Memory B cell (primary cell): Measurements from ENCODE around the gene ARL15.

Source experiments
- ATAC-seq: fragments of 150-1000 bp; cut with Tn5 transposase; 2 replicates; pipeline ENCODE4 v1.10.0; 2021; ENCODE audit warnings: low read depth, mild to moderate bottlenecking, moderate library complexity
- DNase-seq, 2 donors: peaks; one replicate each; pipeline ENCODE4 v3.0.0; 2022; ENCODE audit warnings: low spot score in 2 of 2
- H3K27ac Mint-ChIP-seq: one replicate; pipeline ENCODE4 v1.8.0; 2022; ENCODE audit warnings: mild to moderate bottlenecking, moderate library complexity, mixed read lengths
- H3K27me3 Mint-ChIP-seq: one replicate; pipeline ENCODE4 v1.8.0; 2022; ENCODE audit warnings: mixed read lengths
- H3K36me3 Mint-ChIP-seq: one replicate; pipeline ENCODE4 v1.8.0; 2022; ENCODE audit warnings: mild to moderate bottlenecking, mixed read lengths
- H3K4me1 Mint-ChIP-seq: one replicate; pipeline ENCODE4 v1.8.0; 2022; ENCODE audit warnings: mixed read lengths
- H3K4me3 Mint-ChIP-seq: one replicate; pipeline ENCODE4 v1.8.0; 2022; ENCODE audit warnings: mild to moderate bottlenecking, moderate library complexity, mixed read lengths
- H3K9me3 Mint-ChIP-seq: one replicate; pipeline ENCODE4 v1.8.0; 2022; ENCODE audit warnings: mixed read lengths

Gene ARL15

GRCh38 chr5:54285686-54286085 lies 24.7 kb downstream of the ARL15 start:
- Mint-ChIP-seq H3K4me3 (no peak overlapping the region), H3K36me3 (peaks cover 18% of the 10 kb centered on the region), H3K4me1 (peaks cover 13% of the 10 kb centered on the region), H3K27me3 (no peaks in the 10 kb centered on the region), H3K27ac (no peak overlapping the region), H3K9me3 (peaks cover 4% of the 10 kb centered on the region)
- DNase-seq (no peak), ATAC-seq (no peak)

- no peak for DNase-seq
- H3K27me3 Mint-ChIP-seq = no peaks in the 10 kb centered on the region
- H3K27ac Mint-ChIP-seq = no peak overlapping the region
- H3K4me3 Mint-ChIP-seq = no peak overlapping the region
- ATAC-seq = no peak
- peaks cover 7% of the 10 kb centered on the region for H3K9me3 Mint-ChIP-seq
- peaks cover 12% of the 10 kb centered on the region for H3K4me1 Mint-ChIP-seq
- H3K36me3 Mint-ChIP-seq = peaks cover 25% of the 10 kb centered on the region
Observed at GRCh38 chr5:54284586-54284985, 25.8 kb downstream of the ARL15 start.

- Mint-ChIP-seq H3K27me3 (no peaks in the 10 kb centered on the region), H3K27ac (no peak overlapping the region), H3K36me3 (peaks cover 35% of the 10 kb centered on the region), H3K9me3 (peaks cover 4% of the 10 kb centered on the region), H3K4me3 (no peak overlapping the region), H3K4me1 (peaks cover 7% of the 10 kb centered on the region)
- ATAC-seq = no peak
- DNase-seq = no peak
Observed at GRCh38 chr5:54282876-54283275, 27.5 kb downstream of the ARL15 start.

- no peak for DNase-seq
- Mint-ChIP-seq H3K4me3 (no peak overlapping the region), H3K4me1 (peaks cover 6% of the 10 kb centered on the region), H3K27ac (no peak overlapping the region), H3K27me3 (no peaks in the 10 kb centered on the region), H3K9me3 (peaks cover 4% of the 10 kb centered on the region), H3K36me3 (peaks cover 32% of the 10 kb centered on the region)
- ATAC-seq = no peak
Observed at GRCh38 chr5:54281960-54282692, 28.2 kb downstream of the ARL15 start.

DNA sequence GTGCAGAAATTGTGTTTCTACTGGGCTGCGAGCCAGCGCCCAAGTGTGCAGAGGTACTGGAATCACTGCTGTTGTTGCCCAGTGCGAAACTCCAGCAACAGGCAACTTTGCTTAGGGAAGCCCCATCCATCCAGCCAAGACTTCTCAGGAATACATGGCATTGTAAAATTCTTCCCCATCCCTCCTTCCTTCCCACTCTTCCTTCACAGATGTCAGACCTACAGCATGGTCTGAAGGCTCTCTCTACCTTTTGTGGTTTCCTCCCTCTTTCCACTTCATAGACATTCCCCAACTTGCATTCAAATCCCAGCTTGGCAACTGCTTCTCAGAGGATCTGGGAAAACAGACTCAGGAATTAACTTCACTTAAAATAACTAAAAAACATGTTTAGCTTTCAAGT lies 30.4 kb downstream of the ARL15 start:
- Mint-ChIP-seq H3K9me3 (peaks cover 4% of the 10 kb centered on the region), H3K4me3 (no peak overlapping the region), H3K36me3 (peaks cover 35% of the 10 kb centered on the region), H3K4me1 (peaks cover 6% of the 10 kb centered on the region), H3K27me3 (no peaks in the 10 kb centered on the region), H3K27ac (no peak overlapping the region)
- ATAC-seq = no peak
- no peak for DNase-seq

DNA sequence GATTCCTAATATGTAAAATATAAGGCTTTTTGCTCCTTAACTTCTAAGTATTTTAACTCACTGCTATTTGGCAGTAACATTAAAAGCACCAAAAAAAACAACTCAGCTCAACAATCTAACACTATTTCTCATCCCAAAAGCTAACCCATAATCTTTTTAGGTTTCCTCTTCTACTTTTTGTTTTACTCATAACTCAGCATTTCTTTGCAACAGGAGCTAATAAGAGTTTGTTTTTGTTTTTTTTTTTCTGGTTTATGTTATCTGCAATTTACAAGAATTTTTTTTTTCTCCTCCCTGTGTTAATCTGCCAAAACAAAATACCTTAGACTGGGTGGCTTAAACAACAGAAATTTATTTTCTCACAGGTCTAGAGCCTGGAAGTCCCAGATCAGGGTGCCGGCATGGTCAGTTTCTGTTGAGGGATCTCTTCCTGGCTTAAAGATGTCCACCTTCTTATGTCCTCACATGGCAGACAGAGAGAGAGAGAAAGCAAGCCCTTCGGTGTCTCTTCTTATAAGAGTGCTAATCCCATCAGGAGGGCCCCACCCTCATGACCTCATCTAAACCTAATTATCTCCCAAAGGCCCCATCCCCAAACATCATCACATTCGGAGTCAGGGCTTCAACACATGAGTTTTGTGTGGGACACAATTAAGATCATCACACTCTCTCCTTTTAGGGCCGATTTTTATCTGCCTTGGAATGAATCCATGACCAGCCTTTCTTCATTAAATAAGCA lies 31.2 kb downstream of the ARL15 start:
- no peaks in the 10 kb centered on the region for H3K27me3 Mint-ChIP-seq
- H3K9me3 Mint-ChIP-seq = peaks cover 4% of the 10 kb centered on the region
- no peak for ATAC-seq
- no peak overlapping the region for H3K27ac Mint-ChIP-seq
- H3K4me1 Mint-ChIP-seq = peaks cover 5% of the 10 kb centered on the region
- H3K4me3 Mint-ChIP-seq = no peak overlapping the region
- peaks cover 33% of the 10 kb centered on the region for H3K36me3 Mint-ChIP-seq
- DNase-seq = no peak

DNA sequence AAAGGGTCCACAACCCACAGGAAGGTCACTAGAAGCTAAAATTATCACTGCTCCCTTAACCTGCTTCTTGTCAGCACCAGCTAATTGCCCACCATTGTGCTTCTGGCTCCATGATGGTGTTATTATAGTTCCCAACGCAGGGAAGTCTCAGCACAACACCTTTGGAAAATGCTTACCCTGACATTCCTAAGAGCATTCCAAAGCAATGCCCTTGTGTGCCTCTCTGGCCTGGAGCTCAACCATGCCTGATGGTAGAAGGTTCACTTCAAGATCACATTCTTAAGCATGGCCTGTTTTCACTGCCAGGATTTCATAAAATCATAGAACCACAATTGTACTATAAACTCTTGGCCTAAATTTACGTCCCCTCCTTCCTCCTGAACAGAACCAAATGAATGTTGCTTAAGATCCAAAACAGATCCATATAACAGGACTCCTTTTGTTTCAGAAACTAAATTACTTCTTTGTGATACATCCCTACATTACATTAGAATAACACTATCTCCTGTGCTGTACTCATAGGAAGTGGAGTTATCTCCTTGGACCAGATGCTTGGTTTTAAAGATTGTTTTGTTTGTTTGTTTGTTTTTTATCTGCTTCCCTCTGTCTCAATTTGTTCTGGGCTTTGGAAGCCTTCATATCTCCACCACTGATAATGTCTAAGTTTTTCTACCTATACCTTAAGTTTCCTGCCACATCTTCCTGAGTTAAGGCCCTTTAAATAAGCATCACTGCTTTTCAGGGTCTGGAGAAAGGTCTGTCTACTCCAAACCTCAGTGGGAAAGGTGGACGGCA lies 32.1 kb downstream of the ARL15 start:
- Mint-ChIP-seq H3K9me3 (peaks cover 4% of the 10 kb centered on the region), H3K27ac (no peak overlapping the region), H3K4me1 (peaks cover 8% of the 10 kb centered on the region), H3K36me3 (peaks cover 33% of the 10 kb centered on the region), H3K4me3 (no peak overlapping the region), H3K27me3 (no peaks in the 10 kb centered on the region)
- DNase-seq (no peak), ATAC-seq (no peak)

- Mint-ChIP-seq H3K27ac (no peak overlapping the region), H3K27me3 (no peaks in the 10 kb centered on the region), H3K4me3 (no peak overlapping the region), H3K4me1 (peaks cover 8% of the 10 kb centered on the region), H3K36me3 (peaks cover 29% of the 10 kb centered on the region), H3K9me3 (peaks cover 3% of the 10 kb centered on the region)
- DNase-seq (no peak), ATAC-seq (no peak)
Observed at GRCh38 chr5:54276048-54276447, 34.3 kb downstream of the ARL15 start.

- no peak for DNase-seq
Observed at GRCh38 chr5:54275361-54275760, 35.0 kb downstream of the ARL15 start.

DNA sequence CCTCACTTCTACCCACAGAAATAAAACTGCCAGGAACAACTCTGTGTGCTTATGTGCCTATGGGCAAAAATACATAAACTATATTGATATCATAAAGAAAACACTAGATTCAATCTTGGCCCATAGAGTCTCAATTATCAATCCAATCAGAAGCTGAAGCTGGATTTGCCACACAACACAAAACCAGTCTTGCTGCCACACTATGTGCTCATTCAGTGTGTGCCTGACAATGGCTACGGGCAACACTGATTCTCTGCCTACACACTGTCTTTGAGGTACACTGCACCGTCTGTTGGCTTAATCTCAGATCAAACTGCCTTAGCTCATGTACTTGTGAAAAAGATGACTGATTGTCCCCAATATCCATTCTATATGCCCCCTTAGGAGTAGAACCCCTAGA lies 35.4 kb downstream of the ARL15 start:
- H3K4me1 Mint-ChIP-seq = peaks cover 6% of the 10 kb centered on the region
- ATAC-seq = no peak
- peaks cover 29% of the 10 kb centered on the region for H3K36me3 Mint-ChIP-seq
- H3K27ac Mint-ChIP-seq = no peak overlapping the region
- H3K9me3 Mint-ChIP-seq = peaks cover under 1% of the 10 kb centered on the region
- H3K27me3 Mint-ChIP-seq = no peaks in the 10 kb centered on the region
- no peak overlapping the region for H3K4me3 Mint-ChIP-seq
- no peak for DNase-seq

More at GRCh38 chr5:54275361-54275760, 35.0 kb downstream of the ARL15 start:
- no peaks in the 10 kb centered on the region for H3K27me3 Mint-ChIP-seq
- peaks cover 8% of the 10 kb centered on the region for H3K4me1 Mint-ChIP-seq
- H3K4me3 Mint-ChIP-seq = no peak overlapping the region
- no peak overlapping the region for H3K27ac Mint-ChIP-seq
- peaks cover 30% of the 10 kb centered on the region for H3K36me3 Mint-ChIP-seq
- no peak for ATAC-seq
- peaks cover 3% of the 10 kb centered on the region for H3K9me3 Mint-ChIP-seq

DNA sequence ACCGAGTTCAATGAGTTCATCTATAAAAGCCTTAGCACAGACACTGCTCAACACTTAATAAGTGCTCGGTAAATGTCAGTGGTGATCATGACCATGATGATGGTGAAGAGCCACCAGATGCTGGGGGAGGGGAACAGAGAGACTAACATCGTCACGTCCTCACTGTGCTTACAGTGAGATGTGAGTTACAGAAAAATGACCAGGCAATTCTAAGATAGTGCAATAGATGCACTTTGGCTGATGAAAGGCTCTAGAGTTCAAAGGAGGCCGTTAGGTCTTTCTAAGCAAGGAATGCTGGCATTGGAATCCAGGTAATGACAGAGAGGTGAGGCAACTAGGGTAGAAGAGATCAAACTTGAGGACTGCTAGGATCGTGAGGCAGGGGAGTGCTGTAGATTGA lies 36.7 kb downstream of the ARL15 start:
- H3K4me1 Mint-ChIP-seq = peaks cover 6% of the 10 kb centered on the region
- DNase-seq = no peak
- no peak overlapping the region for H3K4me3 Mint-ChIP-seq
- H3K36me3 Mint-ChIP-seq = peaks cover 17% of the 10 kb centered on the region
- no peak for ATAC-seq
- H3K27me3 Mint-ChIP-seq = no peaks in the 10 kb centered on the region
- no peaks in the 10 kb centered on the region for H3K9me3 Mint-ChIP-seq
- H3K27ac Mint-ChIP-seq = no peak overlapping the region

GRCh38 chr5:54272746-54273145 lies 37.6 kb downstream of the ARL15 start:
- ATAC-seq (no peak), DNase-seq (no peak)
- peaks cover 10% of the 10 kb centered on the region for H3K36me3 Mint-ChIP-seq
- no peaks in the 10 kb centered on the region for H3K9me3 Mint-ChIP-seq
- H3K27me3 Mint-ChIP-seq = no peaks in the 10 kb centered on the region
- peaks cover 6% of the 10 kb centered on the region for H3K4me1 Mint-ChIP-seq
- no peak overlapping the region for H3K27ac Mint-ChIP-seq
- no peak overlapping the region for H3K4me3 Mint-ChIP-seq

GRCh38 chr5:54270326-54270725 lies 40.0 kb downstream of the ARL15 start:
- H3K9me3 Mint-ChIP-seq = no peaks in the 10 kb centered on the region
- H3K4me1 Mint-ChIP-seq = peaks cover 6% of the 10 kb centered on the region
- H3K4me3 Mint-ChIP-seq = no peak overlapping the region
- DNase-seq (no peak), ATAC-seq (no peak)
- peaks cover 4% of the 10 kb centered on the region for H3K36me3 Mint-ChIP-seq
- no peak overlapping the region for H3K27ac Mint-ChIP-seq
- H3K27me3 Mint-ChIP-seq = no peaks in the 10 kb centered on the region

- ATAC-seq = no peak
- H3K27me3 Mint-ChIP-seq = no peaks in the 10 kb centered on the region
Observed at GRCh38 chr5:54264574-54264973, 45.8 kb downstream of the ARL15 start.

More at GRCh38 chr5:54264574-54264973, 45.8 kb downstream of the ARL15 start:
- no peak overlapping the region for H3K27ac Mint-ChIP-seq
- H3K9me3 Mint-ChIP-seq = no peaks in the 10 kb centered on the region
- peaks cover 10% of the 10 kb centered on the region for H3K4me1 Mint-ChIP-seq
- H3K4me3 Mint-ChIP-seq = no peak overlapping the region
- DNase-seq = no peak
- peaks cover 1% of the 10 kb centered on the region for H3K36me3 Mint-ChIP-seq
